NCI-H1092 (cell line): ENCODE results near the gene FANK1.
"Not testable (repeated sequence)": the region's sequence is repeated elsewhere in the genome, so short reads cannot be mapped to it uniquely, and the experiment has no call there.

ENCODE experiments used
- DNase-seq: peaks from one replicate; lab custom pipeline; 2025; lab: John Stamatoyannopoulos, UW

Gene FANK1

GRCh38 chr10:125928928-125929585, 32.7 kb downstream of the FANK1 start:
- no peak for DNase-seq

DNA sequence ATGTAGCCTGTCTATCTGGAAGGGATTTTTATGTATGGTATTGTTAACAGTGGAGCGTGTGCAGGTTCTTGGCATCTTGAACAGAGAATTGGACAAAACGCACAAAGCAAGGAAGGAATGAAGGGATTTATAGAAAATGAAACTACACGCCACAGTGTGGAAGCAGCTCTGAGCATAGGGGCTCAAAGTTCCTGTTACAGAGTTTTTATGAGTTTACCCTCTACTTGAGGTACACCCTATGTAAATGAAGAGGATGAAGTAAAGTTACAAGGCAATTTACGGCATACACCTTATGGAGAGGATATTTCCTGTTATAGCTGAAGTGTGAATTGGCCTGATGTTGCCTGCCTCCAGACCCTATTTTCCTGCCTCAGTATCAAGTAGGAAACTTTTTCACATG, 33.3 kb downstream of the FANK1 start:
- DNase-seq, result no peak

- no peak for DNase-seq
These were observed 37.3 kb downstream of the FANK1 start for GRCh38 chr10:125933693-125934092.

GRCh38 chr10:125936331-125936730, 40.0 kb downstream of the FANK1 start:
- no peak for DNase-seq

- DNase-seq, result no peak
These were observed 44.2 kb downstream of the FANK1 start for GRCh38 chr10:125940515-125940914.

DNA sequence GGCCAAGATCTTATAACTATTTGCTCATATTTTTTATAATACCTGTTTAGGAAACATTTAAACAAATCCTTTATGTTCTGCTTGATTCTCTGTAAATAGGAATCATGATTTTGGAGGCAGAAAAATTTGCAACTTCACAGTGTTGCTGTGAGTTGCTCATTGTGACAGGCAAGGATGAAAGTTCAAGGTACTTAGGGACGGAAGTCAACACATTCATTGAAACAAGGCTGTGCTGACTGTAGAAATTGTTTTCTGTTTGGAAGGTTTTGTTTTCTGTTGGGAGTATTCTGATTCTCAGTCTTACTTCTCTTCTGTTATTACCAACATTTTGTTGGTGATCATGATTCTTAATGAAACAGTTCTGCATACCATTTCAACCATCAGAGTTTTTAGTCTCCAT, 54.9 kb downstream of the FANK1 start:
- no peak for DNase-seq

- no peak for DNase-seq
These were observed 57.5 kb downstream of the FANK1 start for GRCh38 chr10:125953778-125954385.

GRCh38 chr10:125955766-125956165, 59.4 kb downstream of the FANK1 start:
- no peak for DNase-seq

GRCh38 chr10:125961743-125962142, 65.4 kb downstream of the FANK1 start:
- DNase-seq, result no peak

- no peak for DNase-seq
These were observed 65.8 kb downstream of the FANK1 start for GRCh38 chr10:125962200-125962599.

DNA sequence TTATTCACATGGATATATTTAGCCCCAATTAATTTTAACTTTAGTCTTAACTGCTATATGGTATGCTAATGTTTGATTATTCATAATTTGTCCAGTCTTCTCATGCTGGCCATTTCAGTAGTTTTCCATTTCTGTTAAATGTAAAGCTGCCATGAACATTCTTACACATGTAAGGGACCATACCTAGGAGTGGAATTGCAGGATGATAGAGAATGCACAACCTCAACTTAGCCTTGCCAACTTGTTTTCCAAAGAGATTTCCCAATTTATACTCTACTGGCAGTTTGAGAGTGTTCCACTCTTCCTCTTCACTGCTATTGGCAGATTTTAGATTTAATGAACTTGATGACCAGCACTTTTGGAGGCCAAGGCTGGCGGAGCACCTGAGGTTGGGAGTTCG, 68.2 kb downstream of the FANK1 start:
- DNase-seq, result no peak

DNA sequence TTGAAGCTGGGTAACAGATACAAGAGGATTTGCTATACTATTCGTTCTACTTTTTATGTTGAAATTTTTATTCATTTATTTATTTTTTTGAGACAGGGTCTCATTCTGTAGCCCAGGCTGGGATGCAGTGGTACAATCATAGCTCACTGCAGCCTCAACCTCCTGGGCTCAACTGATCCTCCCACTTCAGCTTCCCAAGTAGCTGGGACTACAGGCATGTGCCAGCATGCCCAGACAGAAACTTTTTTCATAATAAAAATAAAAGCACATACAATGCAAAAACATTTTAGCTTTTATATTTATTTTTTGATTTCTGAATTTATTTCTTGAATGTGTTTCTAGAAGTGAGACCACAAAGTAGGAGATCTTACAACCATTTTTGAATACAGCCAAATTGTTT, 71.2 kb downstream of the FANK1 start:
- no peak for DNase-seq

DNA sequence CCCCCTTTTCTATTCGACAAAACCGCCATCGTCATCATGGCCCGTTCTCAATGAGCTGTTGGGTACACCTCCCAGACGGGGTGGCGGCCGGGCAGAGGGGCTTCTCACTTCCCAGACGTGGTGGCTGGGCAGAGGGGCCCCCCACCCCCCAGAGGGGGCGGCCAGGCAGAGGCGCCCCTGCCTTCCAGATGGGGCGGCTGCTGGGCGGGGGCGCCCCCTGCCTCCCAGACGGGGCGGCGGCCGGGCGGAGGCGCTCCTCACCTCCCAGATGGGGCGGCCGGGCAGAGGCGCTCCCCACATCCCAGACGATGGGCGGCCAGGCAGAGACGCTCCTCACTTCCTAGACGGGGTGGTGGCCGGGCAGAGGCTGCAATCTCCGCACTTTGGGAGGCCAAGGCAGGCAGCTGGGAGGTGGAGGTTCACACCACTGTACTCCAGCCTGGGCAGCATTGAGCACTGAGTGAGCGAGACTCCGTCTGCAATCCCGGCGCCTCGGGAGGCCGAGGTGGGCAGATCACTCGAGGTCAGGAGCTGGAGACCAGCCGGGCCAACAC, 73.8 kb downstream of the FANK1 start:
- DNase-seq, result not testable (repeated sequence)

DNA sequence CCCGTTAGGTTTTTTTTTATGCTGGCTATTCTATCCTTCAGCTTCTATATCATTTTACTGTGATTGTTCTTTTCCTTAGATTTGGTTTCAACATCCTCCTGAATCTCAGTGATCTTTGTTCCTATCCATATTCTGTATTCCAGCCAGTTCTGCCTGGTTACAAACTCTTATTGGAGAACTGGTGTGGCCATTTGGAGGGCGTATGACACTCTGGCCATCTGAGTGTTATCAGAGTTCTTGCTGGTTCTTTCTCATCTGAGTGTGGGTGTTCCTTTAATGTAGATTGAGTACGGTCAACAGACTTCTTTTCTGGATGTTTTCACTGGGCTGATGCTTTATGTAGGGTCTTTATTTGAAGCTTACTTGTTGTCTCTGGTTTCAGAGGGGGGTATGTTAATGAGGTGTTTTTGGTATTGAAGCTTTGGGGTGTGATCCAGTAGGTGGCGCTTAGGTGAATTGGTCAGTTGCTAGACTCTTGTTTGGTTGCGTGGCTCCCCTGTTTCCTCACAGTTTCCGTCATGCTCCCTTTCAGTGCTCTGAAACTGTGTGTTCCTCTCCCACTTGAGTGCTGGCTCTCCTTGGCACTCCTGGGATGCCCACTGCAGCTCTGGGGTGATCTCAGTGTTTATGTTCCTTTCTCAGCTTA, 80.7 kb downstream of the FANK1 start:
- no peak for DNase-seq

DNA sequence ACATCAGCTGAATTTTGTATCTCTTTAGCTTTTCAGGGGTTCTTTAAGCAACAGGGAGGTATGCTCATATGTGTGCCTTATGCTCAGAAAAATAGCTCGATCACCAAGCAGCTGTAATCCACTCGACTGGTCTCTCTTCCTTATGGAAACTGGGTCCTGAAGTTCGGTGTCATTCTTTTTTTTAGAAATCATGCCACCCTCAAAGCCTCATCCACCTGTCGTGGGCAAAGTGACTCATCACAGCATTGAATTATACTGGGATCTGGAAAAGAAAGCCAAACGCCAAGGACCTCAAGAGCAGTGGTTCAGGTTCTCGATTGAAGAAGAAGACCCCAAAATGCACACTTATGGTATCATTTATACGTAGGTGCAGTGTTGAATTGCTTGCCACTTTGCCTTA, 83.6 kb downstream of the FANK1 start:
- no peak for DNase-seq

- DNase-seq, result no peak
These were observed 84.2 kb downstream of the FANK1 start for GRCh38 chr10:125980521-125981035.

DNA sequence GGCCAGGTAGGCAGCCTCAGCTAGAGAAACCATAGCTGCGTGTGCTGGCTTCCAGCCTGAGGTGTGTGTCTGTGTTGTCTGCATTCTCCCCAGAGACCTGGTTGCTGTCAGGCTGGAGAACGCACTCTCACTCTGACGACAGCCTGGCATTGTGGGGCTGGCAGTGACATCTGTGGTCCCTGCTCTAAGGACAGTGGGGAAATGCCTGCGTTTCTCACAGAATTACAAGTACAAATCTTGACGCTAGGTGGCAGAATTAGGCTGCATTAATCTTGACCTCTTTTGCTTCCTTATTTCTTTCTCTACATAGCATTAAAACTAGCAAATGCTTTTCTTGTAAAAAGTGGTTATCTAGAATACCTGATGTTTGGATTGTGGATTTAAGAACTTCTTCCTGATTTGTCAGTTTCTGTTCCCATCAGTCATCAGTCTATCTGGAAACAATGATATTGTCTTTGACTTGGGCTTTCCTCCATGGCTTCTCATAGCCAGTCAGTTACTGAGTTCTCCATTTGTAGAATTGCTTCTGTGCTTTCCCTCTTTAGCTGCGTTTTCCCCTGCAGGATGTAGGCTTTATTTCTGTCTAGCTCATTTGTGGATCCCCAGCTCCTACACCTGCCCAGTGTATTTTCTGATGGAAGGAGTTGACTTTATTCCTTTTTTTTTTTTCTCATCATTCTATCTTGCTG, 86.0 kb downstream of the FANK1 start:
- DNase-seq, result peak; percentile 58

DNA sequence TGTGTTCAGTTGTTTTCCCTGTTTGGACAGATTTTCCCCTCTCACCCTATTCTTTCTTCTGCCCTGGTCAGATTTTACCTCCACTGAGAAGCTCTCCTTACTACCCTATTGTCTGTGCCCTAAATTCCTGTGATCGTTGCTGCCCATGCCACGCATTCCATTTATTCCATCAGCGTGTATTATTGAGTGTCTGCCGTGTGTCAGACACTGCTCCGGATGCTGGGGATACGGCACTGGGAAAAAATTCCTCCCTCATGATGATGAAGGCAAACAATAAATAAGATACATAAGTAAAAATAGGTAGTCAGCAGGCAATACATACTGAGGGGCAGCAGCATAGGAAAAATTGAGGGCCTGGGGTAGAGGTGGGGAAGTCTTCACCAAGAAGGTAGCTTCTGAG, 86.8 kb downstream of the FANK1 start:
- DNase-seq, result no peak

- DNase-seq, result no peak
These were observed 87.3 kb downstream of the FANK1 start for GRCh38 chr10:125983656-125984055.

GRCh38 chr10:125984346-125984745, 88.0 kb downstream of the FANK1 start:
- no peak for DNase-seq

DNA sequence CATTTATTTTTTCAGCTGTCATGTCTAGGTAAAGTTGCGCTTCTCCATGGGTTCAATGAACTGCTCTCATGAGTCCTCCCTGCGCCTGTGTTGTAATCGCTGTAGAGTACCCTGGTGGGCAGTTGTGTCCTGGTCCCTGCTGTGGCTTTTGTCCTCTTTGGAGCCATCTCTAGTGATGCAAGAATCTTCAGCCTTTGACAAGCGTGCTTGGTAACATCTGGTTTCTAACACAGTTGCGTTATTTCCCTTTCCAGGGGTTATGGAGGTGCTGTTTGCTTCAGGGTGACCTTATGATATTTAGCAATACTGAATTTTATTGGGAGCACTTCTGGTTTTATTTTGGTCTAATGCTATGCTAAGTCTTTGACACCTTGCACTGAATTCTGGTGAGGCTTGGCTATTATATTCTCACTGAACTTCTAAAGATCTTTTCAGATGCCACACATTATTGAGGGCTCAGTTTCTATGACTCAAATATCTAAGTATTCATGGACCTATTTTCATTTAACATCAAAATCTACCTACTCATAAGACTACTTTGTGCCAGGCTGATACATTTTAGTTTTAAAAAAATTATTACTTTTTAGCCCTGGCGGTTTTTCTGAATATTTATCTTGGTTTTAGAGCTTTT, 88.6 kb downstream of the FANK1 start:
- no peak for DNase-seq
